Peyer's patch (tissue), 4 donors: ENCODE results near the gene MFN2. TPM values are rescaled to one million over a fixed set of nuclear protein-coding genes. Genes with fewer than 3 reads are reported as not detected.

Experiments used
- DNase-seq, 3 donors: peaks; one replicate each; pipeline ENCODE4 v3.0.0-alpha.2; 2017 to 2019
- H3K27ac ChIP-seq, 4 donors: fragments of 200-600 bp; sonication (generic); one replicate each; pipeline ENCODE4 v1.5.1; 2016 to 2019
- H3K27me3 ChIP-seq, 2 donors: fragments of 200-600 bp; sonication (generic); one replicate each; pipeline ENCODE4 v1.5.1; 2019
- H3K36me3 ChIP-seq, 3 donors: fragments of 200-600 bp; sonication (generic); one replicate each; pipeline ENCODE4 v1.5.1; 2016 to 2019
- H3K4me1 ChIP-seq, 4 donors: fragments of 200-600 bp; sonication (generic); one replicate each; pipeline ENCODE4 v1.5.1; 2016 to 2019
- H3K4me3 ChIP-seq, 4 donors: fragments of 200-600 bp; sonication (generic); 1 replicate in 3 of 4; 2 replicates in 1 of 4; pipeline ENCODE4 v1.5.1; 2016 to 2019; ENCODE audit warnings: mild to moderate bottlenecking in 1 of 4
- H3K9me3 ChIP-seq, 4 donors: fragments of 200-600 bp; sonication (generic); one replicate each; pipeline ENCODE4 v1.5.1; 2016 to 2019; ENCODE audit warnings: mild to moderate bottlenecking in 1 of 4
- POLR2A ChIP-seq, 2 donors: fragments of 450-650 bp; IDR thresholded peaks; one replicate each; pipeline ENCODE4 v1.5.1; 2017; ENCODE audit warnings: antibody characterized with exemption in 2 of 2, mild to moderate bottlenecking in 2 of 2, moderate library complexity in 2 of 2
- small RNA-seq, 2 donors: library from RNA; depleted of rRNA; stranded (forward); fragments of <200 nt; gene quantifications; one replicate each; pipeline ENCODE3, GENCODE V24; 2016
- total RNA-seq, 4 donors: library from RNA; depleted of rRNA; stranded (reverse); fragments of >200 nt; gene quantifications; one replicate each; pipeline ENCODE4 v1.1.0, GENCODE V29; 2016
- TF ChIP-seq, protein P1 (sequence below), 6 experiments: fragments of 450-650 bp in 4 of 6; fragments of 200-600 bp in 2 of 6; sonication (generic) in 1 of 6; IDR thresholded peaks; one replicate each; pipeline ENCODE4 v1.5.1; 2017 to 2019; ENCODE audit warnings: antibody characterized with exemption in 6 of 6, mild to moderate bottlenecking in 3 of 6, moderate library complexity in 1 of 6

MFN2 gene
- total RNA-seq, 4 donors from 2014 or later: 54.5 to 101 (median 94.9) TPM

DNA sequence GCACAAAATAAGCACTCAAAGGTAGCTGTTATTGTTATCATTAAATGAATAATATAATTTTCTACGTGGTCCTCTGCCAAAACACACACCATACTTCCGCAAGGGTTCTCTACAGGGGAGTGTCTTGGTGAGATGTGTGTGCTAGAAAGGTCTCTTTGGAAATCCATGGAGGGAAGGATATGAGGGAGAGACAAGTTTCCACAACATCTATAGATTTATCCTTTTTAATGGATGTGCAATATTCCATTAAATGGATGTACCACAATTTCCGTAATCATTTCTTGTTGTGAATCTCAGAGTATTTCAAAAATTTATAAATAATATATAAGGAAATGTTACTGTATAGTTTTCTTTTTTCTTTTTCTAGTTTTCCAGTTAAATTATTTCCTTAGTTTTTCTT lies 80.3 kb downstream of the MFN2 start:
- Histone ChIP-seq H3K27ac (no peak overlapping the region), H3K4me1 (peaks cover 0 to 14% (median 12%) of the 10 kb centered on the region in 4 donors), H3K9me3 (no peaks in the 10 kb centered on the region), H3K4me3 (no peak overlapping the region), H3K27me3 (peaks cover 0 to 17% of the 10 kb centered on the region in 2 donors), H3K36me3 (no peaks in the 10 kb centered on the region)
- TF ChIP-seq, protein P1, sequence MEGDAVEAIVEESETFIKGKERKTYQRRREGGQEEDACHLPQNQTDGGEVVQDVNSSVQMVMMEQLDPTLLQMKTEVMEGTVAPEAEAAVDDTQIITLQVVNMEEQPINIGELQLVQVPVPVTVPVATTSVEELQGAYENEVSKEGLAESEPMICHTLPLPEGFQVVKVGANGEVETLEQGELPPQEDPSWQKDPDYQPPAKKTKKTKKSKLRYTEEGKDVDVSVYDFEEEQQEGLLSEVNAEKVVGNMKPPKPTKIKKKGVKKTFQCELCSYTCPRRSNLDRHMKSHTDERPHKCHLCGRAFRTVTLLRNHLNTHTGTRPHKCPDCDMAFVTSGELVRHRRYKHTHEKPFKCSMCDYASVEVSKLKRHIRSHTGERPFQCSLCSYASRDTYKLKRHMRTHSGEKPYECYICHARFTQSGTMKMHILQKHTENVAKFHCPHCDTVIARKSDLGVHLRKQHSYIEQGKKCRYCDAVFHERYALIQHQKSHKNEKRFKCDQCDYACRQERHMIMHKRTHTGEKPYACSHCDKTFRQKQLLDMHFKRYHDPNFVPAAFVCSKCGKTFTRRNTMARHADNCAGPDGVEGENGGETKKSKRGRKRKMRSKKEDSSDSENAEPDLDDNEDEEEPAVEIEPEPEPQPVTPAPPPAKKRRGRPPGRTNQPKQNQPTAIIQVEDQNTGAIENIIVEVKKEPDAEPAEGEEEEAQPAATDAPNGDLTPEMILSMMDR (IDR thresholded peaks at IDR 0.05): no peak
- TF ChIP-seq POLR2A (IDR thresholded peaks at IDR 0.05): no peak
- DNase-seq: no peak

Small RNA genes within 50 kb of the gene (small RNA-seq; reads per million reads assigned to genes)
- gene AL096840.1: 0 reads per million in 2 donors
- 0 reads per million in 2 donors for gene MIR6729
- gene RF00019: 0 reads per million in 2 donors
- gene RN7SL649P: 0 reads per million in 2 donors

Other genes starting within 250 kb of the MFN2 start
- 10 to 100 TPM in 3 of 4 donors, 1 to 10 TPM in 1; 9.5 to 32.2 (median 25.5) TPM for gene AGTRAP, start 244.3 kb upstream of the MFN2 start, total RNA-seq
- not detected for gene C1orf167, start 218.3 kb upstream of the MFN2 start, total RNA-seq
- 100 to 1,000 TPM in 1 of 4 donors, 10 to 100 TPM in 3; 82.0 to 130 (median 87.3) TPM for gene MTHFR, start 174.5 kb upstream of the MFN2 start, total RNA-seq
- 10 to 100 TPM; 28.4 to 63.7 (median 30.2) TPM for gene CLCN6, start 174.3 kb upstream of the MFN2 start, total RNA-seq
- gene NPPA, start 132.7 kb upstream of the MFN2 start, total RNA-seq: not detected
- gene NPPB, start 121.5 kb upstream of the MFN2 start, total RNA-seq: not detected
- gene KIAA2013, start 54.0 kb upstream of the MFN2 start, total RNA-seq: 100 to 1,000 TPM in 3 of 4 donors, 10 to 100 TPM in 1; 80.9 to 400 (median 278) TPM
- gene PLOD1, start 45.7 kb upstream of the MFN2 start, total RNA-seq: 10 to 100 TPM; 23.9 to 75.2 (median 47.0) TPM
- gene MIIP, start 39.1 kb downstream of the MFN2 start, total RNA-seq: 10 to 100 TPM; 37.0 to 52.0 (median 43.0) TPM
- not detected for gene TNFRSF8, start 82.9 kb downstream of the MFN2 start, total RNA-seq
- 10 to 100 TPM; 37.1 to 92.8 (median 64.0) TPM for gene TNFRSF1B, start 186.5 kb downstream of the MFN2 start, total RNA-seq
- gene VPS13D, start 249.6 kb downstream of the MFN2 start, total RNA-seq: 100 to 1,000 TPM in 3 of 4 donors, 10 to 100 TPM in 1; 88.3 to 123 (median 113) TPM